Right lobe of liver (tissue), 6 donors: ENCODE data around the gene ADRA1B. TPM values are rescaled to one million over a fixed set of nuclear protein-coding genes. Genes with fewer than 3 reads are reported as not detected.

ENCODE experiments used
- ATAC-seq, 4 donors: fragments of 200-7000 bp; cut with Tn5 transposase; one replicate each; pipeline ENCODE4 v1.9.1; 2020; ENCODE audit warnings: mild to moderate bottlenecking in 4 of 4, moderate library complexity in 4 of 4
- DNase-seq, 3 donors: peaks; one replicate each; pipeline ENCODE4 v3.0.0-alpha.2; 2020
- H3K27ac ChIP-seq, 3 donors: fragments of 200-600 bp; one replicate each; pipeline ENCODE4 v1.8.0; 2022
- H3K27me3 ChIP-seq, 2 donors: fragments of 200-600 bp; one replicate each; pipeline ENCODE4 v1.8.0; 2022
- H3K36me3 ChIP-seq, 4 donors: fragments of 200-600 bp; sonication (generic) in 1 of 4; one replicate each; pipeline versions ENCODE4 v1.5.1 to v1.8.0; 2017 to 2022; ENCODE audit warnings: control low read depth in 1 of 4
- H3K4me1 ChIP-seq, 4 donors: fragments of 200-600 bp; sonication (generic) in 1 of 4; one replicate each; pipeline versions ENCODE4 v1.5.1 to v1.8.0; 2017 to 2022; ENCODE audit warnings: control low read depth in 1 of 4
- H3K4me3 ChIP-seq, 3 donors: fragments of 200-600 bp; one replicate each; pipeline ENCODE4 v1.8.0; 2022
- H3K9me3 ChIP-seq, 4 donors: fragments of 200-600 bp; sonication (generic) in 1 of 4; one replicate each; pipeline versions ENCODE4 v1.5.1 to v1.8.0; 2017 to 2022; ENCODE audit warnings: control low read depth in 1 of 4
- CTCF ChIP-seq, 4 donors: fragments of 200-600 bp in 3 of 4; fragments of 450-650 bp in 1 of 4; IDR thresholded peaks; one replicate each; pipeline versions ENCODE4 v1.5.1 to v1.8.0; 2016 to 2022; ENCODE audit warnings: antibody characterized with exemption in 4 of 4, mild to moderate bottlenecking in 2 of 4
- POLR2A ChIP-seq: fragments of 450-650 bp; IDR thresholded peaks from one replicate; pipeline ENCODE4 v1.6.1; 2017; ENCODE audit warnings: antibody characterized with exemption, mild to moderate bottlenecking
- WGBS: methylation state at CpG from one replicate; pipeline ENCODE4 v1.1.6; 2018; ENCODE audit warnings: low coverage, low lambda C conversion rate; ENCODE audit not compliant: insufficient coverage; ENCODE audit errors: missing lambda C conversion rate; 5-methylcytosine and 5-hydroxymethylcytosine counted together
- intact Hi-C, 2 donors: fragments of 100-400 bp; cut with DNase I; formaldehyde crosslinking; loops; one replicate each; pipeline versions ENCODE4 v1.11.2 to v1.14.1; 2022
- total RNA-seq, 6 experiments: library from RNA; depleted of rRNA in 2 of 6; stranded (reverse); fragments of >200 nt in 2 of 6; fragmentation: NEBNext Ultra II Directional in 3 of 6; extraction: Animal tissue kit (Norgen Biotek cat#: 25700) in 3 of 6; gene quantifications; one replicate each; pipeline versions ENCODE4 v1.1.0 to v1.2.4, GENCODE V29; 2016 to 2023
- donor health status: DM: no; HTN: yes; CAD: no.
- donor health status: DM: no; HTN: no; CAD: no.
- donor health status: DM: no; HTN: no; CAD: no.
- donor health status: DM: no; HTN: yes; CAD: no.
- donor health status: DM: no; HTN: yes; CAD: no.

ADRA1B gene
- total RNA-seq, 6 experiments from 2014 or later: 7.8 to 17.1 (median 10.2) TPM

- no peak overlapping the region for H3K27ac ChIP-seq
- intact Hi-C loops: no loop called here
- peaks cover 0 to 9% (median 0%) of the 10 kb centered on the region in 4 donors for H3K4me1 ChIP-seq
- no peak overlapping the region for H3K4me3 ChIP-seq
- no peaks in the 10 kb centered on the region for H3K9me3 ChIP-seq
- TF ChIP-seq POLR2A (no peak), CTCF (IDR thresholded peaks at IDR 0.05) (no peak)
- H3K36me3 ChIP-seq: no peaks in the 10 kb centered on the region
- ATAC-seq: no peak
- no peaks in the 10 kb centered on the region for H3K27me3 ChIP-seq
- 73% methylated on average over 8 of the region's 10 CpGs for WGBS
- no peak for DNase-seq
These were observed 35.1 kb downstream of the ADRA1B start for GRCh38 chr5:159951387-159951786.

- no peak for TF ChIP-seq POLR2A
- no peak for TF ChIP-seq CTCF (IDR thresholded peaks at IDR 0.05)
- no peak for DNase-seq
- Histone ChIP-seq H3K27me3 (no peaks in the 10 kb centered on the region), H3K36me3 (peaks cover 0 to 2% (median 0%) of the 10 kb centered on the region in 4 donors), H3K4me3 (no peak overlapping the region), H3K4me1 (peaks cover 0 to 9% (median 0%) of the 10 kb centered on the region in 4 donors), H3K27ac (no peak overlapping the region), H3K9me3 (no peaks in the 10 kb centered on the region)
- intact Hi-C loops: no loop called here
- no peak for ATAC-seq
- 77% methylated on average over 3 of the region's 3 CpGs for WGBS
These were observed 35.6 kb downstream of the ADRA1B start for GRCh38 chr5:159951834-159952233.

- WGBS: 88% methylated on average over 3 of the region's 3 CpGs
These were observed 37.3 kb downstream of the ADRA1B start for GRCh38 chr5:159953609-159954008.

GRCh38 chr5:159955056-159955624 lies 38.9 kb downstream of the ADRA1B start:
- WGBS: 69% methylated on average over 5 of the region's 6 CpGs
- H3K27ac ChIP-seq: no peak overlapping the region
- TF ChIP-seq CTCF (IDR thresholded peaks at IDR 0.05): no peak
- TF ChIP-seq POLR2A: no peak
- H3K27me3 ChIP-seq: no peaks in the 10 kb centered on the region
- DNase-seq: no peak
- H3K4me1 ChIP-seq: no peaks in the 10 kb centered on the region
- no peaks in the 10 kb centered on the region for H3K9me3 ChIP-seq
- intact Hi-C loops: no loop called here
- H3K36me3 ChIP-seq: peaks cover 0 to 2% (median 0%) of the 10 kb centered on the region in 4 donors
- no peak for ATAC-seq
- no peak overlapping the region for H3K4me3 ChIP-seq

More at GRCh38 chr5:159953609-159954008, 37.3 kb downstream of the ADRA1B start:
- H3K27ac ChIP-seq: no peak overlapping the region
- H3K9me3 ChIP-seq: no peaks in the 10 kb centered on the region
- ATAC-seq (no peak), DNase-seq (no peak)
- H3K36me3 ChIP-seq: peaks cover 0 to 2% (median 0%) of the 10 kb centered on the region in 4 donors
- intact Hi-C loops: no loop called here
- TF ChIP-seq POLR2A: no peak
- TF ChIP-seq CTCF (IDR thresholded peaks at IDR 0.05): no peak
- H3K4me1 ChIP-seq: no peaks in the 10 kb centered on the region
- H3K27me3 ChIP-seq: no peaks in the 10 kb centered on the region
- H3K4me3 ChIP-seq: no peak overlapping the region
